H9 (cell line): Measurements from ENCODE around the gene GAS1. TPM values are rescaled to one million over a fixed set of nuclear protein-coding genes. Genes with fewer than 3 reads are reported as not detected.

ENCODE experiments used
- DNase-seq: peaks from one replicate; pipeline ENCODE4 v3.0.0-alpha.2; 2017
- H2AFZ ChIP-seq: one replicate; pipeline ENCODE4 v1.6.1; 2013; ENCODE audit warnings: mild to moderate bottlenecking, low read length, control low read depth, moderate library complexity
- H2AK5ac ChIP-seq: 2 replicates; pipeline ENCODE4 v1.6.1; 2013; ENCODE audit warnings: low read length, control low read depth, mixed read lengths; ENCODE audit not compliant: insufficient read length
- H2BK120ac ChIP-seq: one replicate; pipeline ENCODE4 v1.6.1; 2013; ENCODE audit warnings: low read depth, mild to moderate bottlenecking, low read length, control low read depth, inconsistent platforms; ENCODE audit not compliant: poor library complexity, severe bottlenecking
- H2BK12ac ChIP-seq: 2 replicates; pipeline ENCODE4 v1.6.1; 2013; ENCODE audit warnings: low read length, control low read depth, mixed read lengths, low read depth; ENCODE audit not compliant: insufficient read length
- H2BK15ac ChIP-seq: 2 replicates; pipeline ENCODE4 v1.6.1; 2013; ENCODE audit warnings: low read depth, low read length, control low read depth
- H2BK20ac ChIP-seq: one replicate; pipeline ENCODE4 v1.6.1; 2013; ENCODE audit warnings: low read depth, mild to moderate bottlenecking, low read length, control low read depth, inconsistent platforms; ENCODE audit not compliant: poor library complexity, severe bottlenecking
- H2BK5ac ChIP-seq: 2 replicates; pipeline ENCODE4 v1.6.1; 2013; ENCODE audit warnings: low read length, control low read depth, mixed read lengths; ENCODE audit not compliant: insufficient read length
- H3K14ac ChIP-seq: 2 replicates; pipeline ENCODE4 v1.6.1; 2013; ENCODE audit warnings: low read length, control low read depth; ENCODE audit not compliant: insufficient read depth
- H3K18ac ChIP-seq: 2 replicates; pipeline ENCODE4 v1.6.1; 2013; ENCODE audit warnings: low read depth, mild to moderate bottlenecking, mixed read lengths, low read length, control low read depth; ENCODE audit not compliant: insufficient read length
- H3K23ac ChIP-seq: 2 replicates; pipeline ENCODE4 v1.6.1; 2013; ENCODE audit warnings: low read length, control low read depth, mixed read lengths, low read depth; ENCODE audit not compliant: insufficient read length
- H3K23me2 ChIP-seq: 2 replicates; pipeline ENCODE4 v1.6.1; 2013; ENCODE audit warnings: low read depth, mild to moderate bottlenecking, mixed read lengths, low read length, control low read depth; ENCODE audit not compliant: insufficient read length, poor library complexity, severe bottlenecking
- H3K27ac ChIP-seq: 2 replicates; pipeline ENCODE4 v1.5.1; 2013; ENCODE audit warnings: low read length, control low read depth, mixed read lengths, low read depth; ENCODE audit not compliant: insufficient read length
- H3K27me3 ChIP-seq: 2 replicates; pipeline ENCODE4 v1.6.1; 2013; ENCODE audit warnings: low read length, control low read depth, inconsistent platforms; ENCODE audit not compliant: insufficient read depth
- H3K4ac ChIP-seq: 2 replicates; pipeline ENCODE4 v1.6.1; 2013; ENCODE audit warnings: low read depth, mild to moderate bottlenecking, control low read depth, inconsistent platforms, low read length, moderate library complexity
- H3K4me1 ChIP-seq: 2 replicates; pipeline ENCODE4 v1.6.1; 2013; ENCODE audit warnings: low read length, control low read depth, inconsistent platforms; ENCODE audit not compliant: insufficient read depth
- H3K4me2 ChIP-seq: 2 replicates; pipeline ENCODE4 v1.6.1; 2013; ENCODE audit warnings: low read length, control low read depth, mixed read lengths; ENCODE audit not compliant: insufficient read length, insufficient read depth
- H3K56ac ChIP-seq: 2 replicates; pipeline ENCODE4 v1.6.1; 2013; ENCODE audit warnings: low read depth, mild to moderate bottlenecking, mixed read lengths, low read length, control low read depth; ENCODE audit not compliant: insufficient read length
- H3K79me1 ChIP-seq: 2 replicates; pipeline ENCODE4 v1.6.1; 2013; ENCODE audit warnings: low read depth, mild to moderate bottlenecking, moderate library complexity, low read length, control low read depth, inconsistent platforms; ENCODE audit not compliant: insufficient read depth, poor library complexity, severe bottlenecking
- H3K79me2 ChIP-seq: 2 replicates; pipeline ENCODE4 v1.6.1; 2013; ENCODE audit warnings: low read length, control low read depth, inconsistent platforms; ENCODE audit not compliant: insufficient read depth
- H3K9ac ChIP-seq: 2 replicates; pipeline ENCODE4 v1.6.1; 2013; ENCODE audit warnings: low read length, control low read depth, mixed read lengths; ENCODE audit not compliant: insufficient read length; ENCODE audit errors: extremely low read depth
- H3K9me3 ChIP-seq: one replicate; pipeline ENCODE4 v1.6.1; 2013; ENCODE audit warnings: low read depth, low read length, inconsistent platforms; ENCODE audit not compliant: control insufficient read depth
- H3T11ph ChIP-seq: one replicate; pipeline ENCODE4 v1.6.1; 2013; ENCODE audit warnings: mild to moderate bottlenecking, low read length, control low read depth, inconsistent platforms
- H4K20me1 ChIP-seq: one replicate; pipeline ENCODE4 v1.6.1; 2013; ENCODE audit not compliant: control insufficient read depth, insufficient read length, insufficient read depth
- H4K5ac ChIP-seq: 2 replicates; pipeline ENCODE4 v1.6.1; 2013; ENCODE audit warnings: low read depth, mild to moderate bottlenecking, mixed read lengths, low read length, control low read depth; ENCODE audit not compliant: insufficient read length
- H4K8ac ChIP-seq: replicated peaks from 2 replicates; pipeline ENCODE4 v1.6.1; 2013; ENCODE audit warnings: low read length, control low read depth, mixed read lengths, low read depth; ENCODE audit not compliant: insufficient read length
- H4K91ac ChIP-seq: 2 replicates; pipeline ENCODE4 v1.6.1; 2013; ENCODE audit warnings: low read depth, mild to moderate bottlenecking, moderate library complexity, mixed read lengths, low read length, control low read depth; ENCODE audit not compliant: insufficient read length
- H3K27ac Mint-ChIP-seq, 3 experiments: 2 replicates in 2 of 3; 3 replicates in 1 of 3; pipeline ENCODE4 v1.8.0; 2020 to 2021; ENCODE audit warnings: mixed read lengths in 3 of 3, mild to moderate bottlenecking in 1 of 3, moderate library complexity in 1 of 3
- H3K27me3 Mint-ChIP-seq: 2 replicates; pipeline ENCODE4 v1.8.0; 2021; ENCODE audit warnings: low read depth, mild to moderate bottlenecking, moderate library complexity, mixed read lengths
- H3K36me3 Mint-ChIP-seq, 3 experiments: 2 replicates in 2 of 3; 3 replicates in 1 of 3; pipeline ENCODE4 v1.8.0; 2020 to 2021; ENCODE audit warnings: low read depth in 3 of 3, mixed read lengths in 3 of 3; ENCODE audit not compliant: insufficient read depth in 1 of 3
- H3K4me1 Mint-ChIP-seq, 2 experiments: 2 replicates each; pipeline ENCODE4 v1.8.0; 2020; ENCODE audit warnings: mixed read lengths in 2 of 2
- H3K4me3 Mint-ChIP-seq, 2 experiments: 2 replicates in 1 of 2; 3 replicates in 1 of 2; pipeline ENCODE4 v1.8.0; 2020 to 2021; ENCODE audit warnings: mild to moderate bottlenecking in 2 of 2, mixed read lengths in 2 of 2, moderate library complexity in 1 of 2
- H3K9me3 Mint-ChIP-seq, 2 experiments: 2 replicates in 1 of 2; 3 replicates in 1 of 2; pipeline ENCODE4 v1.8.0; 2020; ENCODE audit warnings: mild to moderate bottlenecking in 2 of 2, mixed read lengths in 2 of 2, moderate library complexity in 1 of 2
- WGBS: extraction: QIAGEN DNeasy Blood & Tissue Kit; methylation state at CpG from one replicate; pipeline ENCODE4 v1.1.7; 2013; ENCODE audit warnings: missing lambda C conversion rate, low lambda C conversion rate, mixed read lengths; ENCODE audit not compliant: insufficient read length; ENCODE audit errors: extremely low coverage; 5-methylcytosine and 5-hydroxymethylcytosine counted together
- total RNA-seq: library from RNA; stranded (reverse); gene quantifications from 2 replicates; pipeline ENCODE4 v1.2.1, GENCODE V29; 2021
- TF ChIP-seq, protein P1 (sequence below): fragments of 200-600 bp; sonication (generic); conservative IDR thresholded peaks from 3 replicates; pipeline ENCODE4 v1.8.0; 2021; ENCODE audit warnings: antibody characterized with exemption, mild to moderate bottlenecking

GAS1 gene
- total RNA-seq, 1 experiment from 2014 or later = 2.3 TPM

DNA sequence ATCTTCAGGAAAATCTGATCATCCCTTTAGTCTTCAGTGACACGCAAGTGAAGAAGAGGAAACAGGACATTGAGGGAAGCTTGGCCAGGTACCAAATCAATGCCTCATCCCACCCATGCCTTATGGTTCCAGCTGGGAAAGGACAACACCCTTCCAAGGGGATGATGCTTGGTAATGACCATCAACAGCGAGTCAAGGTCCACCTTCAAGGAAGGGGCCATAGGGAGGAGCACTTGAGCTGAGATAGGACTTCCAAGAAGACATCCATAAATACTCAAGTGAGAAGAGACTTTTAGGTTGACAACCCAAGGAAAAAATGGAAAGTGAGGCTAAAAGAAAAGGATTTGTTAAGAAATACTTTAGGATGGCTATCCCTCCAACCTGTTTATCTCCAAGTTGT lies 27.1 kb upstream of the GAS1 start:
- Mint-ChIP-seq H3K9me3 (no peaks in the 10 kb centered on the region), H3K27me3 (no peaks in the 10 kb centered on the region; the same call in 1 of the 2 replicates), H3K4me1 (peaks cover 9 to 13% of the 10 kb centered on the region in 2 experiments), H3K36me3 (no peaks in the 10 kb centered on the region; a peak in 1 of 7 replicates), H3K4me3 (no peak overlapping the region; a peak in 1 of 5 replicates), H3K27ac (no peak overlapping the region)
- Histone ChIP-seq H2BK20ac (no peak overlapping the region), H3K27me3 (no peaks in the 10 kb centered on the region), H3T11ph (no peak overlapping the region), H2BK5ac (no peak overlapping the region), H4K91ac (no peak overlapping the region), H3K79me2 (no peaks in the 10 kb centered on the region), H4K5ac (no peak overlapping the region), H3K27ac (no peak overlapping the region), H4K8ac (no peak overlapping the region), H3K18ac (no peak overlapping the region), H3K9ac (no peak overlapping the region), H2BK15ac (no peak overlapping the region), H3K14ac (no peak overlapping the region), H2BK120ac (no peak overlapping the region), H4K20me1 (no peaks in the 10 kb centered on the region), H3K79me1 (no peaks in the 10 kb centered on the region), H3K23me2 (no peaks in the 10 kb centered on the region), H3K4me1 (no peaks in the 10 kb centered on the region), H3K56ac (no peak overlapping the region), H3K23ac (no peak overlapping the region), H3K4ac (no peak overlapping the region), H3K9me3 (no peaks in the 10 kb centered on the region), H2AFZ (no peak overlapping the region), H3K4me2 (no peak overlapping the region), H2BK12ac (no peak overlapping the region), H2AK5ac (no peak overlapping the region)
- no CpG with 5 or more reads among the region's 2 CpGs for WGBS
- TF ChIP-seq, protein P1, sequence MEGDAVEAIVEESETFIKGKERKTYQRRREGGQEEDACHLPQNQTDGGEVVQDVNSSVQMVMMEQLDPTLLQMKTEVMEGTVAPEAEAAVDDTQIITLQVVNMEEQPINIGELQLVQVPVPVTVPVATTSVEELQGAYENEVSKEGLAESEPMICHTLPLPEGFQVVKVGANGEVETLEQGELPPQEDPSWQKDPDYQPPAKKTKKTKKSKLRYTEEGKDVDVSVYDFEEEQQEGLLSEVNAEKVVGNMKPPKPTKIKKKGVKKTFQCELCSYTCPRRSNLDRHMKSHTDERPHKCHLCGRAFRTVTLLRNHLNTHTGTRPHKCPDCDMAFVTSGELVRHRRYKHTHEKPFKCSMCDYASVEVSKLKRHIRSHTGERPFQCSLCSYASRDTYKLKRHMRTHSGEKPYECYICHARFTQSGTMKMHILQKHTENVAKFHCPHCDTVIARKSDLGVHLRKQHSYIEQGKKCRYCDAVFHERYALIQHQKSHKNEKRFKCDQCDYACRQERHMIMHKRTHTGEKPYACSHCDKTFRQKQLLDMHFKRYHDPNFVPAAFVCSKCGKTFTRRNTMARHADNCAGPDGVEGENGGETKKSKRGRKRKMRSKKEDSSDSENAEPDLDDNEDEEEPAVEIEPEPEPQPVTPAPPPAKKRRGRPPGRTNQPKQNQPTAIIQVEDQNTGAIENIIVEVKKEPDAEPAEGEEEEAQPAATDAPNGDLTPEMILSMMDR = no peak
- no peak for DNase-seq
